Measurements from ENCODE around the gene ADAP2. TPM values are rescaled to one million over a fixed set of nuclear protein-coding genes. Genes with fewer than 3 reads are reported as not detected.

The ADAP2 gene
- total and polyA plus RNA-seq, 10 of the 15 experiments (the other 5 are each of a cell fraction or from before 2014, with no cell fraction given) = 0.15 to 13.6 (median 6.8) TPM

- Histone ChIP-seq H3K4me1 (ENCODE audit: control insufficient read depth, insufficient read depth, low read length) (no peaks in the 10 kb centered on the region; the same call in 1 of the 2 replicates), H2AFZ (ENCODE audit: control insufficient read depth, low read depth, low read length) (no peak overlapping the region), H3K27me3 (replicated peaks in 1 of 2; ENCODE audit: control insufficient read depth in 2 of 2, insufficient read depth in 2 of 2, low read length in 1 of 2) (no peaks in the 10 kb centered on the region; a peak in 2 of 4 replicates), H3K4me2 (ENCODE audit: control insufficient read depth, insufficient read depth) (no peak overlapping the region), H3K79me2 (ENCODE audit: control insufficient read depth, insufficient read depth, low read length) (no peaks in the 10 kb centered on the region), H3K9me3 (replicated peaks; ENCODE audit: control insufficient read depth, insufficient read depth, low read length) (no peaks in the 10 kb centered on the region), H3K9ac (ENCODE audit: control insufficient read depth, insufficient read depth, low read length) (no peak overlapping the region), H4K20me1 (ENCODE audit: control insufficient read depth, insufficient read depth) (no peaks in the 10 kb centered on the region), H3K27ac (ENCODE audit: control insufficient read depth, insufficient read depth) (no peak overlapping the region), H3K4me3 (no peak overlapping the region), H3K36me3 (ENCODE audit: control insufficient read depth in 2 of 2, insufficient read depth in 2 of 2, low read length in 1 of 2) (no peaks in the 10 kb centered on the region)
- DNase-seq (ENCODE audit: low read depth, low spot score) = no peak
- no peak for FAIRE-seq
- no peak for ATAC-seq
- in situ Hi-C loops (cut with MboI) = loop anchor here (10.0 kb wide), 1 partner anchor 298 kb away; no protein-coding TSS in a partner anchor
- ChIA-PET CTCF (interaction anchor here (0.9 to 1.1 kb wide), 2 partner anchors 297 to 304 kb away, joined by 3 read pairs; no protein-coding TSS in a partner anchor), RAD21 (ENCODE audit: unreplicated experiment) (no interaction called here), POLR2A (no interaction called here), SMC1A (ENCODE audit: uncharacterized antibody, unreplicated experiment) (interaction anchor here (0.6 kb wide), 2 partner anchors 37 to 212 kb away, joined by 3 read pairs; no protein-coding TSS in a partner anchor)
- BruUV-seq (replicated peaks) = no TSS peak
- TF ChIP-seq HDGF (IDR thresholded peaks at IDR 0.05) = no peak
- no peak for TF ChIP-seq ASH2L (IDR thresholded peaks at IDR 0.05; ENCODE audit: borderline replicate concordance, low read depth)
- TF ChIP-seq SKIL (IDR thresholded peaks at IDR 0.05; ENCODE audit: low read depth, poor library complexity, severe bottlenecking) = no peak
- TF ChIP-seq BHLHE40 (IDR thresholded peaks at IDR 0.05; ENCODE audit: borderline replicate concordance in 1 of 2, low read depth in 2 of 2, low read length in 1 of 2) = no peak
- TF ChIP-seq SIX5 (IDR thresholded peaks at IDR 0.05; ENCODE audit: low read depth, low read length, severe bottlenecking) = no peak
- TF ChIP-seq EZH2 (IDR thresholded peaks at IDR 0.05; ENCODE audit: borderline replicate concordance, control insufficient read depth, low read depth, low read length) = no peak
- no peak for TF ChIP-seq CEBPZ (IDR thresholded peaks at IDR 0.05; ENCODE audit: low read depth, low read length)
- no peak for TF ChIP-seq YBX1 (IDR thresholded peaks at IDR 0.05)
- TF ChIP-seq CHD2 (IDR thresholded peaks at IDR 0.05; ENCODE audit: borderline replicate concordance, low read depth, low read length) = no peak
- TF ChIP-seq CBX3 (IDR thresholded peaks at IDR 0.05; ENCODE audit: borderline replicate concordance, low read depth) = no peak
- TF ChIP-seq CREB1 (IDR thresholded peaks at IDR 0.05; ENCODE audit: low read depth) = no peak
- TF ChIP-seq NRF1 (conservative IDR thresholded peaks at IDR 0.05; ENCODE audit: low read depth, low read length) = no peak
- no peak for TF ChIP-seq ELK1 (IDR thresholded peaks at IDR 0.05; ENCODE audit: low read depth, low read length)
- TF ChIP-seq TCF12 (IDR thresholded peaks at IDR 0.05; ENCODE audit: low read depth, low read length) = no peak
- intact Hi-C loops (cut with micrococcal nuclease; ENCODE audit: unreplicated experiment) = no loop called here
Observed at GRCh38 chr17:30917050-30917449, 4.7 kb upstream of the ADAP2 start.

Measured in GM12878 (cell line).